Endothelial cell of umbilical vein (primary cell): ENCODE data around the gene B3GNT7. TPM values are rescaled to one million over a fixed set of nuclear protein-coding genes. Genes with fewer than 3 reads are reported as not detected.

Experiments
- BruUV-seq: library from RNA; stranded (reverse); fragments of 400-500 nt; replicated peaks from 2 replicates; lab custom pipeline; 2021; lab: Mats Ljungman, UMichigan
- CTCF ChIA-PET: fragments of 300-600, 350-600 bp; sonication (Branson Sonifier 250); formaldehyde crosslinking; loops from one replicate; lab custom pipeline; 2021; ENCODE audit warnings: antibody characterized with exemption, inconsistent platforms; lab: Charles Lee
- POLR2A ChIA-PET: fragments of 300-600, 350-600 bp; sonication (Branson Sonifier 250); formaldehyde crosslinking; loops from one replicate; lab custom pipeline; 2021; ENCODE audit warnings: antibody characterized with exemption, inconsistent platforms; lab: Charles Lee
- DNase-seq: peaks from one replicate; pipeline ENCODE4 v3.0.0-alpha.2; 2011; ENCODE audit warnings: low read depth, low spot score
- FAIRE-seq: peaks from 2 replicates; lab custom pipeline; 2011; peaks lifted over from hg19 to GRCh38; lab: Jason Lieb, UNC
- H2AFZ ChIP-seq: 2 replicates; pipeline ENCODE4 v1.6.0; 2012; ENCODE audit warnings: low read depth, low read length, control low read depth, inconsistent platforms
- H3K27ac ChIP-seq: 2 replicates; pipeline ENCODE4 v1.5.1; 2011; ENCODE audit warnings: low read depth, mild to moderate bottlenecking, control low read depth, low read length, moderate library complexity; ENCODE audit not compliant: insufficient read depth
- H3K27me3 ChIP-seq, 2 experiments: 2 replicates each; pipeline versions ENCODE4 v1.6.0 to v1.6.1; 2011; ENCODE audit warnings: low read length in 2 of 2, mixed read lengths in 1 of 2; ENCODE audit not compliant: control insufficient read depth in 2 of 2, insufficient read depth in 2 of 2
- H3K36me3 ChIP-seq, 2 experiments: 2 replicates in 1 of 2; 3 replicates in 1 of 2; pipeline ENCODE4 v1.5.1; 2011; ENCODE audit warnings: low read length in 2 of 2, mild to moderate bottlenecking in 1 of 2, moderate library complexity in 1 of 2; ENCODE audit not compliant: control insufficient read depth in 2 of 2, insufficient read depth in 2 of 2; ENCODE audit errors: extremely low read depth in 1 of 2
- H3K4me1 ChIP-seq: 3 replicates; pipeline ENCODE4 v1.5.1; 2011; ENCODE audit warnings: mild to moderate bottlenecking, low read length; ENCODE audit not compliant: control insufficient read depth, insufficient read depth; ENCODE audit errors: extremely low read depth
- H3K4me2 ChIP-seq: 2 replicates; pipeline ENCODE4 v1.6.1; 2011; ENCODE audit warnings: low read length, control low read depth, mixed read lengths; ENCODE audit not compliant: insufficient read depth
- H3K4me3 ChIP-seq, 3 experiments: fragments of 200-600 bp in 1 of 3; sonication (generic), shearing (Covaris generic) in 1 of 3; replicated peaks in 1 of 3; 2 replicates each; pipeline ENCODE4 v1.5.1; 2011 to 2016; ENCODE audit warnings: control low read depth in 3 of 3, low read length in 3 of 3, mild to moderate bottlenecking in 2 of 3, inconsistent platforms in 1 of 3, low read depth in 1 of 3, moderate library complexity in 1 of 3; ENCODE audit not compliant: insufficient read depth in 1 of 3
- H3K79me2 ChIP-seq: 2 replicates; pipeline ENCODE4 v1.6.0; 2012; ENCODE audit warnings: low read length, inconsistent platforms; ENCODE audit not compliant: control insufficient read depth, insufficient read depth
- H3K9ac ChIP-seq: replicated peaks from 2 replicates; pipeline ENCODE3; 2011; ENCODE audit warnings: low read length, control low read depth; ENCODE audit not compliant: insufficient read depth; ENCODE audit errors: extremely low read depth
- H3K9me1 ChIP-seq: replicated peaks from 3 replicates; pipeline ENCODE4 v1.6.0; 2011; ENCODE audit warnings: mild to moderate bottlenecking, low read length; ENCODE audit not compliant: control insufficient read depth, insufficient read depth; ENCODE audit errors: extremely low read depth
- H3K9me3 ChIP-seq: replicated peaks from 2 replicates; pipeline ENCODE4 v1.5.1; 2012; ENCODE audit warnings: low read length, inconsistent platforms; ENCODE audit not compliant: control insufficient read depth, insufficient read depth
- H4K20me1 ChIP-seq: replicated peaks from 2 replicates; pipeline ENCODE3; 2011; ENCODE audit warnings: mild to moderate bottlenecking, low read length; ENCODE audit not compliant: control insufficient read depth, insufficient read depth; ENCODE audit errors: extremely low read depth
- EZH2 ChIP-seq: IDR thresholded peaks from 2 replicates; pipeline ENCODE4 v1.6.1; 2012; ENCODE audit warnings: borderline replicate concordance, low read depth, mild to moderate bottlenecking, moderate library complexity, low read length, inconsistent platforms; ENCODE audit not compliant: severe bottlenecking
- FOS ChIP-seq: IDR thresholded peaks from 2 replicates; pipeline ENCODE4 v1.6.1; 2011; ENCODE audit warnings: mild to moderate bottlenecking, low read length, moderate library complexity, borderline replicate concordance; ENCODE audit not compliant: insufficient read depth
- GATA2 ChIP-seq: IDR thresholded peaks from 2 replicates; pipeline ENCODE4 v1.7.0; 2011; ENCODE audit warnings: low read depth, mild to moderate bottlenecking, moderate library complexity, mixed read lengths, low read length; ENCODE audit not compliant: insufficient read length, insufficient read depth
- JUN ChIP-seq: IDR thresholded peaks from 2 replicates; pipeline ENCODE4 v1.6.1; 2011; ENCODE audit warnings: borderline replicate concordance, low read depth; ENCODE audit not compliant: insufficient read length, insufficient read depth
- MYC ChIP-seq: IDR thresholded peaks from one replicate; pipeline ENCODE4 v1.6.1; 2011; ENCODE audit warnings: mild to moderate bottlenecking, low read depth, low read length
- POLR2A ChIP-seq: IDR thresholded peaks from 2 replicates; pipeline ENCODE4 v1.6.1; 2012; ENCODE audit warnings: low read depth, mild to moderate bottlenecking, control low read depth, low read length
- POLR2AphosphoS5 ChIP-seq: IDR thresholded peaks from 2 replicates; pipeline ENCODE4 v1.6.1; 2012; ENCODE audit warnings: low read depth, mild to moderate bottlenecking, control low read depth, low read length, moderate library complexity; ENCODE audit not compliant: insufficient read depth
- dilution Hi-C: fragments of 300-500 bp; cut with MboI; formaldehyde crosslinking; loops from one replicate; pipeline ENCODE4 v1.15.0; 2019; ENCODE audit warnings: low sequenced_read_pairs; ENCODE audit not compliant: extremely low pct_ligation_motif_present
- intact Hi-C: fragments of 100-400 bp; cut with micrococcal nuclease; formaldehyde crosslinking; loops from one replicate; pipeline ENCODE4 v1.10.0; 2022
- polyA plus RNA-seq, 4 experiments: library from polyadenylated mRNA; depleted of rRNA in 3 of 4; stranded (reverse) in 3 of 4; unstranded in 1 of 4; fragments of >200 nt; gene quantifications; 2 replicates each; pipeline versions ENCODE4 v1.2.1 to v1.2.3, GENCODE V29; 2011 to 2012; ENCODE audit warnings: missing spikeins in 1 of 4
- total RNA-seq: library from RNA; stranded (reverse); gene quantifications from 2 replicates; pipeline ENCODE4 v1.2.3, GENCODE V29; 2021
- TF ChIP-seq, protein P1 (sequence below), 2 donors: IDR thresholded peaks; 1 replicate in 1 of 2; 2 replicates in 1 of 2; pipeline ENCODE4 v1.5.1; 2011; ENCODE audit warnings: low read length in 2 of 2, mild to moderate bottlenecking in 2 of 2, moderate library complexity in 2 of 2, control low read depth in 1 of 2, inconsistent platforms in 1 of 2, low read depth in 1 of 2; ENCODE audit not compliant: insufficient read depth in 1 of 2; ENCODE audit errors: extremely low read depth in 1 of 2
- TF ChIP-seq, protein P2 (sequence below): IDR thresholded peaks from 2 replicates; pipeline ENCODE4 v1.6.1; 2011; ENCODE audit not compliant: insufficient read depth, insufficient read length

Gene B3GNT7
- total and polyA plus RNA-seq, 2 donors (not counting 3 experiments of a cell fraction or from before 2014, with no cell fraction given): 0.39 to 1.2 TPM

DNA sequence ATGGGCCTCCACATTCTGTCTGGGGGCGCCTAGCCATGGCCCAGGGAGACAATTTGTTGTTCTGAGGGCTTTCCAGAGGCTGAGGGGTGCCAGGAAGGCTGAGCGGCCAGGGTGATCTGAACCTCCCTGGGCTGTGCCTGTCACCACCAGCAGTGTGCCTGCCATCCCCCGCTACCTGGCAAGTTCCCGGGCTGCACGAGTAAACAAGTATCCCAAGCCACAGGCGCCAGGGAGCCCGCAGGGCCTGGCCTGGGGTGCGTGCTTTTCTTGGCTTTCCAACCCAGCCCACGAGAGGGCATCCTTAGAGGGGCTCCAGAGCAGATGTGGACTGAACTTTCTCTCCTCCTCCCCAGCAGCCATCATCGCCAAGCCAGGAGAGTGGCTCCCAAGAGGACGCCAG is 35.1 kb upstream of the B3GNT7 start:
- TF ChIP-seq, protein P1, sequence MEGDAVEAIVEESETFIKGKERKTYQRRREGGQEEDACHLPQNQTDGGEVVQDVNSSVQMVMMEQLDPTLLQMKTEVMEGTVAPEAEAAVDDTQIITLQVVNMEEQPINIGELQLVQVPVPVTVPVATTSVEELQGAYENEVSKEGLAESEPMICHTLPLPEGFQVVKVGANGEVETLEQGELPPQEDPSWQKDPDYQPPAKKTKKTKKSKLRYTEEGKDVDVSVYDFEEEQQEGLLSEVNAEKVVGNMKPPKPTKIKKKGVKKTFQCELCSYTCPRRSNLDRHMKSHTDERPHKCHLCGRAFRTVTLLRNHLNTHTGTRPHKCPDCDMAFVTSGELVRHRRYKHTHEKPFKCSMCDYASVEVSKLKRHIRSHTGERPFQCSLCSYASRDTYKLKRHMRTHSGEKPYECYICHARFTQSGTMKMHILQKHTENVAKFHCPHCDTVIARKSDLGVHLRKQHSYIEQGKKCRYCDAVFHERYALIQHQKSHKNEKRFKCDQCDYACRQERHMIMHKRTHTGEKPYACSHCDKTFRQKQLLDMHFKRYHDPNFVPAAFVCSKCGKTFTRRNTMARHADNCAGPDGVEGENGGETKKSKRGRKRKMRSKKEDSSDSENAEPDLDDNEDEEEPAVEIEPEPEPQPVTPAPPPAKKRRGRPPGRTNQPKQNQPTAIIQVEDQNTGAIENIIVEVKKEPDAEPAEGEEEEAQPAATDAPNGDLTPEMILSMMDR (IDR thresholded peaks at IDR 0.05; ENCODE audit: extremely low read depth in 1 of 2, insufficient read depth in 1 of 2, low read depth in 1 of 2, low read length in 2 of 2): no peak
- no peak for TF ChIP-seq POLR2A
- TF ChIP-seq MYC: no peak
- Histone ChIP-seq H3K4me1 (peaks cover 6% of the 10 kb centered on the region), H3K79me2 (no peaks in the 10 kb centered on the region), H2AFZ (no peak overlapping the region), H3K27ac (no peak overlapping the region), H4K20me1 (no peaks in the 10 kb centered on the region), H3K36me3 (no peaks in the 10 kb centered on the region), H3K4me2 (no peak overlapping the region), H3K27me3 (no peaks in the 10 kb centered on the region), H3K4me3 (no peak overlapping the region), H3K9me1 (no peaks in the 10 kb centered on the region), H3K9me3 (no peaks in the 10 kb centered on the region), H3K9ac (no peak overlapping the region)
- dilution Hi-C loops (no loop called here), intact Hi-C loops (no loop called here)
- ChIA-PET POLR2A (no interaction called here), CTCF (no interaction called here)
- FAIRE-seq (no peak), DNase-seq (no peak)
- BruUV-seq: no TSS peak

DNA sequence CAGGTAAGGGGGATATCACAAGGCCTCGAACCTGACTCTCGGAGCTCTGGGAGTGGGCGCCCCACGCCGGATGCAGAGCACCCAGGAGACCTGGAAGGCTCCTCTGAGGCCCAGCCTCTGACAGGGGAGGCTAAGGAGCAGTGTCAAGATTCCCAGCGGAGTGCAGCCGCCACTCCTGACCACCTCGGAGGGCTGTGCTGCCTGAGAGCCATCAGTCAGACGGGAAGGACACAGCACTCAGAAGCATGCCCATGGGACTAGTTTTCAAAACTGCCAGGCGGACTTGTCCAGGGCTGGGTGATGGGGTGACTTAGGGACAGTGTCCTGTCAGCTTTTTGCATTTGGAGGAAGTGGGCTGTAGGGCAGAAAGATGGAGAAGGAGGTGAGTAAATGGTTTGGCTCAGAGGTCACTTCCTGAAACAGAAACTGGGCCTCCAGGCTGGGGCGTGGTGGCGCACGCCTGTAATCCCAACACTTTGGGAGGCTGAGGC is 34.6 kb upstream of the B3GNT7 start:
- ChIA-PET POLR2A (no interaction called here), CTCF (interaction anchor here (1.0 kb wide), 1 partner anchor 63 kb away, joined by 3 read pairs; no protein-coding TSS in a partner anchor)
- no peak for TF ChIP-seq FOS
- TF ChIP-seq, protein P2, sequence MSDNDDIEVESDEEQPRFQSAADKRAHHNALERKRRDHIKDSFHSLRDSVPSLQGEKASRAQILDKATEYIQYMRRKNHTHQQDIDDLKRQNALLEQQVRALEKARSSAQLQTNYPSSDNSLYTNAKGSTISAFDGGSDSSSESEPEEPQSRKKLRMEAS: no peak
- no peak for TF ChIP-seq JUN
- TF ChIP-seq, protein P1 (IDR thresholded peaks at IDR 0.05; ENCODE audit: extremely low read depth in 1 of 2, insufficient read depth in 1 of 2, low read depth in 1 of 2, low read length in 2 of 2): no peak
- no peak for TF ChIP-seq MYC
- TF ChIP-seq POLR2AphosphoS5: no peak
- TF ChIP-seq EZH2: no peak
- no peak for TF ChIP-seq GATA2
- TF ChIP-seq POLR2A: no peak
- Histone ChIP-seq H3K27me3 (no peaks in the 10 kb centered on the region), H3K4me1 (peaks cover 11% of the 10 kb centered on the region), H3K4me2 (no peak overlapping the region), H3K79me2 (no peaks in the 10 kb centered on the region), H3K9me3 (no peaks in the 10 kb centered on the region), H3K36me3 (no peaks in the 10 kb centered on the region), H2AFZ (no peak overlapping the region), H3K27ac (no peak overlapping the region), H3K9me1 (no peaks in the 10 kb centered on the region), H3K9ac (no peak overlapping the region), H3K4me3 (no peak overlapping the region), H4K20me1 (no peaks in the 10 kb centered on the region)
- FAIRE-seq (no peak), DNase-seq (no peak)
- BruUV-seq: no TSS peak
- intact Hi-C loops (no loop called here), dilution Hi-C loops (no loop called here)
